Measurements from ENCODE around the gene EXOC2. TPM values are rescaled to one million over a fixed set of nuclear protein-coding genes. Genes with fewer than 3 reads are reported as not detected.

Gene EXOC2
- total and polyA plus RNA-seq, 2 of the 13 experiments (the other 11 are each of a cell fraction or from before 2014, with no cell fraction given), result 12.6 to 22.9 TPM

GRCh38 chr6:548091-548490, 144.8 kb downstream of the EXOC2 start:
- in situ Hi-C loops (cut with HindIII; ENCODE audit: extremely low pct_ligation_motif_present, low pct_unique_long_range_greater_than_20kb) (no loop called here), intact Hi-C loops (cut with micrococcal nuclease; ENCODE audit: unreplicated experiment) (no loop called here)
- 96% methylated on average over 5 of the region's 5 CpGs for WGBS (ENCODE audit: low lambda C conversion rate)
- BruUV-seq (replicated peaks), result no TSS peak
- ChIA-PET CTCF (ENCODE audit: low intra/inter-chr PET ratio, low total read pairs) (no interaction called here), POLR2A (no interaction called here)
- no peak overlapping the region for H3K4me3 ChIP-seq (replicated peaks in 1 of 3; ENCODE audit: insufficient read depth in 1 of 3, low read depth in 2 of 3, low read length in 3 of 3)
- H3K79me2 ChIP-seq (ENCODE audit: insufficient read depth, low read length), result no peaks in the 10 kb centered on the region
- no peak for DNase-seq (ENCODE audit: low spot score)
- H2AFZ ChIP-seq (ENCODE audit: low read length), result no peak overlapping the region
- no peak overlapping the region for H3K4me2 ChIP-seq (ENCODE audit: low read depth, low read length)
- no peak for FAIRE-seq
- H3K9ac ChIP-seq (ENCODE audit: insufficient read depth, low read depth, low read length), result no peak overlapping the region
- no peaks in the 10 kb centered on the region for H4K20me1 ChIP-seq (ENCODE audit: insufficient read depth, low read length)
- ATAC-seq, result no peak
- no peak for TF ChIP-seq ZNF549 (CRISPR knock-in tag; IDR thresholded peaks at IDR 0.05)
- no peak for TF ChIP-seq MYNN (CRISPR knock-in tag; IDR thresholded peaks at IDR 0.05; ENCODE audit: low read depth)
- TF ChIP-seq SP5 (CRISPR knock-in tag; IDR thresholded peaks at IDR 0.05; ENCODE audit: borderline replicate concordance, low read depth), result no peak
- no peak for TF ChIP-seq IKZF4 (CRISPR knock-in tag; IDR thresholded peaks at IDR 0.05; ENCODE audit: borderline replicate concordance, low read depth, not compliant biosample characterization)
- no peak for TF ChIP-seq KMT2B (CRISPR knock-in tag; IDR thresholded peaks at IDR 0.05)
- no peak for TF ChIP-seq ZNF597 (CRISPR knock-in tag; IDR thresholded peaks at IDR 0.05)
- TF ChIP-seq CBX1 (IDR thresholded peaks at IDR 0.05; ENCODE audit: low read depth), result no peak
- TF ChIP-seq ZNF225 (CRISPR knock-in tag; IDR thresholded peaks at IDR 0.05), result no peak
- TF ChIP-seq GLI4 (CRISPR knock-in tag; IDR thresholded peaks at IDR 0.05; ENCODE audit: borderline replicate concordance), result no peak
- no peak for TF ChIP-seq POLR2G (IDR thresholded peaks at IDR 0.05; ENCODE audit: low read depth, low read length)
- TF ChIP-seq U2AF1 (optimal IDR thresholded peaks at IDR 0.05; ENCODE audit: low read depth, low read length), result no peak
- no peak for TF ChIP-seq PCBP1 (IDR thresholded peaks at IDR 0.05; ENCODE audit: borderline replicate concordance, low read depth, low read length)
- no peak for TF ChIP-seq SETDB1 (CRISPR knock-in tag; IDR thresholded peaks at IDR 0.05; ENCODE audit: borderline replicate concordance)
- no peak for TF ChIP-seq ZNF10 (CRISPR knock-in tag; IDR thresholded peaks at IDR 0.05; ENCODE audit: borderline replicate concordance, low read depth)
- no peak for TF ChIP-seq NFE2L2 (IDR thresholded peaks at IDR 0.05; ENCODE audit: low read length)
- TF ChIP-seq ZBTB4 (CRISPR knock-in tag; IDR thresholded peaks at IDR 0.05; ENCODE audit: borderline replicate concordance), result no peak
- TF ChIP-seq CEBPB (IDR thresholded peaks at IDR 0.05; ENCODE audit: borderline replicate concordance, low read depth, low read length), result no peak
- H3K27me3 ChIP-seq (ENCODE audit: control insufficient read depth in 1 of 2, insufficient read depth in 2 of 2, low read length in 2 of 2), result no peaks in the 10 kb centered on the region
- H3K4me1 ChIP-seq (ENCODE audit: insufficient read depth, low read length), result no peaks in the 10 kb centered on the region
- no peaks in the 10 kb centered on the region for H3K36me3 ChIP-seq (replicated peaks in 1 of 2; ENCODE audit: control insufficient read depth in 1 of 2, insufficient read depth in 2 of 2, low read length in 2 of 2)
- H3K27ac ChIP-seq (ENCODE audit: extremely low read length, insufficient read depth, low read length), result no peak overlapping the region
- H3K9me3 ChIP-seq (ENCODE audit: low read length), result no peaks in the 10 kb centered on the region

Measured in HepG2 (cell line).